ENCODE results near the gene NAGA. TPM values are rescaled to one million over a fixed set of nuclear protein-coding genes. Genes with fewer than 3 reads are reported as not detected.
"Not testable (repeated sequence)": the region's sequence is repeated elsewhere in the genome, so short reads cannot be mapped to it uniquely, and the experiment has no call there.

NAGA gene
- total and polyA plus RNA-seq, 2 of the 4 experiments (the other 2 are of a cell fraction): 34.3 to 44.8 TPM

DNA sequence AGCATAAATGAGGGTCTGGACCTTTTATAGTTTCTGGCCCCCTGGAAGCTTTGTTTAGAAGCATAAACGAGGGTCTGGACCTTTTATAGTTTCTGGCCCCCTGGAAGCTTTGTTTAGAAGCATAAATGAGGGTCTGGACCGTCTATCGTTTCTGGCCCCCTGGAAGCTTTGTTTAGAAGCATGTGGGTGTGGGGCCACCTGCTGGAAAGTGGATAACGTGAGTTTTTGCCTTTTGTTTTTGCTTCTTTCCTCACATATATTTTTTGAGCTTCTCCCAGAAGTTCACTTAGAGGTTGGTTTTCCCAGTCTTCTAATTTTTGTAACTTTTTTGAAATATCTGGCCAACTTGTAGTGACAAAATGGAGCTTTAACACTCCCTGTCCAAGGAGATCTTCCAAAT lies 42.2 kb upstream of the NAGA start:
- H4K20me1 ChIP-seq (ENCODE audit: insufficient read depth, low read length); H2AK5ac ChIP-seq (ENCODE audit: low read depth, low read length); H3K56ac ChIP-seq (ENCODE audit: extremely low read depth, insufficient read depth, low read length); H3K9me1 ChIP-seq (ENCODE audit: insufficient read depth, low read length); H2BK20ac ChIP-seq (ENCODE audit: low read depth, low read length); H2AK9ac ChIP-seq (replicated peaks; ENCODE audit: low read depth, low read length, poor library complexity); intact Hi-C loops (cut with micrococcal nuclease); H2BK15ac ChIP-seq (ENCODE audit: low read depth, low read length); H2AFZ ChIP-seq (replicated peaks; ENCODE audit: low read length, poor library complexity); H3K27ac ChIP-seq (ENCODE audit: insufficient read depth, low read length); H3K4me2 ChIP-seq (ENCODE audit: low read depth, low read length); H3K79me1 ChIP-seq (ENCODE audit: low read depth in 1 of 2, low read length in 2 of 2); H2BK120ac ChIP-seq (ENCODE audit: low read depth, low read length); H4K8ac ChIP-seq (ENCODE audit: low read depth in 2 of 2, low read length in 2 of 2); H3K23ac ChIP-seq (ENCODE audit: low read depth, low read length); H3K14ac ChIP-seq (replicated peaks; ENCODE audit: low read depth, low read length); H3K4me1 ChIP-seq (ENCODE audit: control insufficient read depth, insufficient read depth, low read length); H2BK5ac ChIP-seq (ENCODE audit: low read depth, low read length, poor library complexity, severe bottlenecking); H3K4ac ChIP-seq (ENCODE audit: low read depth, low read length); in situ Hi-C loops (cut with MboI; ENCODE audit: low sequenced_read_pairs); H3K4me3 ChIP-seq (ENCODE audit: insufficient read depth, low read depth, low read length); POLR2A ChIA-PET (ENCODE audit: unreplicated experiment); H4K91ac ChIP-seq (ENCODE audit: insufficient read depth, low read depth, low read length); H3K36me3 ChIP-seq (ENCODE audit: control insufficient read depth, insufficient read depth, low read length); DNase-seq; ATAC-seq (ENCODE audit: low read depth); H3K18ac ChIP-seq (ENCODE audit: low read depth, low read length); H4K5ac ChIP-seq (ENCODE audit: low read depth, low read length); H3K27me3 ChIP-seq (ENCODE audit: control insufficient read depth, insufficient read depth, low read length); H3K9ac ChIP-seq (ENCODE audit: low read depth, low read length); dilution Hi-C loops (cut with HindIII; ENCODE audit: low sequenced_read_pairs, unreplicated experiment); BruUV-seq (replicated peaks): not testable (repeated sequence)
- WGBS, 2 experiments (ENCODE audit: extremely low coverage in 2 of 2, insufficient read length in 1 of 2): no CpG with 5 or more reads among the region's 4 CpGs
- TF ChIP-seq, protein P1, sequence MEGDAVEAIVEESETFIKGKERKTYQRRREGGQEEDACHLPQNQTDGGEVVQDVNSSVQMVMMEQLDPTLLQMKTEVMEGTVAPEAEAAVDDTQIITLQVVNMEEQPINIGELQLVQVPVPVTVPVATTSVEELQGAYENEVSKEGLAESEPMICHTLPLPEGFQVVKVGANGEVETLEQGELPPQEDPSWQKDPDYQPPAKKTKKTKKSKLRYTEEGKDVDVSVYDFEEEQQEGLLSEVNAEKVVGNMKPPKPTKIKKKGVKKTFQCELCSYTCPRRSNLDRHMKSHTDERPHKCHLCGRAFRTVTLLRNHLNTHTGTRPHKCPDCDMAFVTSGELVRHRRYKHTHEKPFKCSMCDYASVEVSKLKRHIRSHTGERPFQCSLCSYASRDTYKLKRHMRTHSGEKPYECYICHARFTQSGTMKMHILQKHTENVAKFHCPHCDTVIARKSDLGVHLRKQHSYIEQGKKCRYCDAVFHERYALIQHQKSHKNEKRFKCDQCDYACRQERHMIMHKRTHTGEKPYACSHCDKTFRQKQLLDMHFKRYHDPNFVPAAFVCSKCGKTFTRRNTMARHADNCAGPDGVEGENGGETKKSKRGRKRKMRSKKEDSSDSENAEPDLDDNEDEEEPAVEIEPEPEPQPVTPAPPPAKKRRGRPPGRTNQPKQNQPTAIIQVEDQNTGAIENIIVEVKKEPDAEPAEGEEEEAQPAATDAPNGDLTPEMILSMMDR (conservative IDR thresholded peaks at IDR 0.05; ENCODE audit: low read depth, low read length): 0 out of 2 replicates have a peak, but pooled peaks have one; percentile 11
- TF ChIP-seq RAD21 (IDR thresholded peaks at IDR 0.05; ENCODE audit: low read length): 0 out of 2 replicates have a peak, but pooled peaks have one; percentile 15
- CTCF ChIA-PET: interaction anchor here (0.6 to 0.8 kb wide), 3 partner anchors 11 to 147 kb away, joined by 3 to 4 read pairs (median 3); no protein-coding TSS in a partner anchor
- peaks cover 13% of the 10 kb centered on the region for H3K9me3 ChIP-seq (ENCODE audit: control insufficient read depth, insufficient read depth, low read length)
